Measurements from ENCODE around the gene HRCT1. TPM values are rescaled to one million over a fixed set of nuclear protein-coding genes. Genes with fewer than 3 reads are reported as not detected.

The HRCT1 gene
- total RNA-seq, 1 donor from 2014 or later = 0.87 TPM

- Mint-ChIP-seq H3K4me1 (ENCODE audit: unreplicated experiment) (peaks cover 48% of the 10 kb centered on the region), H3K4me3 (ENCODE audit: unreplicated experiment) (no peak overlapping the region), H3K9me3 (ENCODE audit: unreplicated experiment) (no peaks in the 10 kb centered on the region), H3K27ac (ENCODE audit: unreplicated experiment) (peak overlapping the region; percentile 92), H3K36me3 (ENCODE audit: low read depth, unreplicated experiment) (no peaks in the 10 kb centered on the region), H3K27me3 (ENCODE audit: unreplicated experiment) (peaks cover 11% of the 10 kb centered on the region)
- TF ChIP-seq CTCF (IDR thresholded peaks at IDR 0.05; ENCODE audit: unreplicated experiment) = peak; percentile 71
- peak; percentile 87 for DNase-seq (ENCODE audit: low spot score)
Observed at GRCh38 chr9:35945341-35946018, 39.5 kb downstream of the HRCT1 start.

GRCh38 chr9:35948451-35948850 lies 42.4 kb downstream of the HRCT1 start:
- Mint-ChIP-seq H3K4me3 (ENCODE audit: unreplicated experiment) (peak overlapping the region; percentile 14), H3K4me1 (ENCODE audit: unreplicated experiment) (peaks cover 50% of the 10 kb centered on the region), H3K27me3 (ENCODE audit: unreplicated experiment) (peaks cover 9% of the 10 kb centered on the region), H3K36me3 (ENCODE audit: low read depth, unreplicated experiment) (no peaks in the 10 kb centered on the region), H3K27ac (ENCODE audit: unreplicated experiment) (peak overlapping the region; percentile 99), H3K9me3 (ENCODE audit: unreplicated experiment) (no peaks in the 10 kb centered on the region)
- TF ChIP-seq CTCF (IDR thresholded peaks at IDR 0.05; ENCODE audit: unreplicated experiment) = no peak
- DNase-seq (ENCODE audit: low spot score) = no peak

- Mint-ChIP-seq H3K4me1 (ENCODE audit: unreplicated experiment) (peaks cover 49% of the 10 kb centered on the region), H3K4me3 (ENCODE audit: unreplicated experiment) (peak overlapping the region; percentile 14), H3K9me3 (ENCODE audit: unreplicated experiment) (no peaks in the 10 kb centered on the region), H3K27ac (ENCODE audit: unreplicated experiment) (peak overlapping the region; percentile 99), H3K27me3 (ENCODE audit: unreplicated experiment) (peaks cover 9% of the 10 kb centered on the region), H3K36me3 (ENCODE audit: low read depth, unreplicated experiment) (no peaks in the 10 kb centered on the region)
- TF ChIP-seq CTCF (IDR thresholded peaks at IDR 0.05; ENCODE audit: unreplicated experiment) = no peak
- DNase-seq (ENCODE audit: low spot score) = no peak
Observed at GRCh38 chr9:35948901-35949318, 42.9 kb downstream of the HRCT1 start.

GRCh38 chr9:35951736-35952135 lies 45.7 kb downstream of the HRCT1 start:
- DNase-seq (ENCODE audit: low spot score) = no peak
- H3K27ac Mint-ChIP-seq (ENCODE audit: unreplicated experiment) = peak overlapping the region; percentile 75
- H3K36me3 Mint-ChIP-seq (ENCODE audit: low read depth, unreplicated experiment) = no peaks in the 10 kb centered on the region
- H3K9me3 Mint-ChIP-seq (ENCODE audit: unreplicated experiment) = no peaks in the 10 kb centered on the region
- no peak for TF ChIP-seq CTCF (IDR thresholded peaks at IDR 0.05; ENCODE audit: unreplicated experiment)
- H3K4me1 Mint-ChIP-seq (ENCODE audit: unreplicated experiment) = peaks cover 29% of the 10 kb centered on the region
- peaks cover 2% of the 10 kb centered on the region for H3K27me3 Mint-ChIP-seq (ENCODE audit: unreplicated experiment)
- no peak overlapping the region for H3K4me3 Mint-ChIP-seq (ENCODE audit: unreplicated experiment)

- H3K27me3 Mint-ChIP-seq (ENCODE audit: unreplicated experiment) = peaks cover 4% of the 10 kb centered on the region
- peaks cover 29% of the 10 kb centered on the region for H3K4me1 Mint-ChIP-seq (ENCODE audit: unreplicated experiment)
- H3K36me3 Mint-ChIP-seq (ENCODE audit: low read depth, unreplicated experiment) = no peaks in the 10 kb centered on the region
- no peaks in the 10 kb centered on the region for H3K9me3 Mint-ChIP-seq (ENCODE audit: unreplicated experiment)
- H3K4me3 Mint-ChIP-seq (ENCODE audit: unreplicated experiment) = no peak overlapping the region
- peak overlapping the region; percentile 75 for H3K27ac Mint-ChIP-seq (ENCODE audit: unreplicated experiment)
- no peak for DNase-seq (ENCODE audit: low spot score)
- no peak for TF ChIP-seq CTCF (IDR thresholded peaks at IDR 0.05; ENCODE audit: unreplicated experiment)
Observed at GRCh38 chr9:35952526-35953191, 46.7 kb downstream of the HRCT1 start.
